K562 (cell line): ENCODE results near the gene SLC39A7.

ENCODE experiments used
- POLR2A ChIP-seq: fragments of 450-650 bp; conservative IDR thresholded peaks from 2 replicates; pipeline ENCODE4 v1.6.1; 2016
- TF ChIP-seq, protein P1 (sequence below): sonication (generic); formaldehyde crosslinking; IDR thresholded peaks from 2 replicates; pipeline ENCODE4 v1.8.0; 2022; ENCODE audit warnings: mild to moderate bottlenecking, missing genetic modification reagents

DNA sequence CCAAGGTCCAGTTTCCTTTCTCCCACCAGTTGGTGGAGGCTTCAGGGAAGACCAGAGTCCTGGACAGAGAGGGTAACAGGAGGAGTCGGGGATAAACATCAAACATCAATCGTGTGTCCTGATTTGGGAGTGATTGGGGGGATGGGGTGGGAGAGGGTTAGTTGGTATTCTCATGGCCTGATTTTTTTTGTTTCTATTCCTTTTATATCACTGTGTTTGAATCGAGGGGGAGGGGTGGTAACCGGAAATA is 3.4 kb downstream of the SLC39A7 start:
- TF ChIP-seq POLR2A: no peak
- TF ChIP-seq, protein P1, sequence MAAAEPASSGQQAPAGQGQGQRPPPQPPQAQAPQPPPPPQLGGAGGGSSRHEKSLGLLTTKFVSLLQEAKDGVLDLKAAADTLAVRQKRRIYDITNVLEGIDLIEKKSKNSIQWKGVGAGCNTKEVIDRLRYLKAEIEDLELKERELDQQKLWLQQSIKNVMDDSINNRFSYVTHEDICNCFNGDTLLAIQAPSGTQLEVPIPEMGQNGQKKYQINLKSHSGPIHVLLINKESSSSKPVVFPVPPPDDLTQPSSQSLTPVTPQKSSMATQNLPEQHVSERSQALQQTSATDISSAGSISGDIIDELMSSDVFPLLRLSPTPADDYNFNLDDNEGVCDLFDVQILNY (CRISPR knock-in tag): no peak
